Mucosa of stomach (tissue), 1 donor: ENCODE data around the gene PHRF1.

ENCODE experiments used
- H3K27me3 ChIP-seq: one replicate; pipeline ENCODE4 v1.7.0; 2013; ENCODE audit warnings: mild to moderate bottlenecking, low read length; ENCODE audit not compliant: control insufficient read depth, insufficient read depth
- H3K36me3 ChIP-seq: one replicate; pipeline ENCODE4 v1.7.0; 2013; ENCODE audit warnings: low read length; ENCODE audit not compliant: control insufficient read depth, insufficient read depth
- H3K4me1 ChIP-seq: one replicate; pipeline ENCODE4 v1.7.0; 2013; ENCODE audit warnings: mild to moderate bottlenecking, low read length; ENCODE audit not compliant: control insufficient read depth, insufficient read depth
- H3K4me3 ChIP-seq: one replicate; pipeline ENCODE4 v1.7.0; 2013; ENCODE audit warnings: low read length
- H3K9ac ChIP-seq: one replicate; pipeline ENCODE4 v1.7.0; 2013; ENCODE audit warnings: mild to moderate bottlenecking, low read length, moderate library complexity
- H3K9me3 ChIP-seq: one replicate; pipeline ENCODE4 v1.7.0; 2013; ENCODE audit warnings: mild to moderate bottlenecking, low read length, moderate library complexity; ENCODE audit not compliant: control insufficient read depth
- donor health status: Pancreatic carcinoma.

The PHRF1 gene

GRCh38 chr11:555227-555779 lies 21.0 kb upstream of the PHRF1 start:
- no peak overlapping the region for H3K9ac ChIP-seq
- H3K4me3 ChIP-seq: no peak overlapping the region
- H3K9me3 ChIP-seq: no peaks in the 10 kb centered on the region
- no peaks in the 10 kb centered on the region for H3K36me3 ChIP-seq
- peaks cover 41% of the 10 kb centered on the region for H3K27me3 ChIP-seq
- H3K4me1 ChIP-seq: peaks cover 30% of the 10 kb centered on the region

GRCh38 chr11:555780-556661 lies 20.2 kb upstream of the PHRF1 start:
- Histone ChIP-seq H3K27me3 (peaks cover 41% of the 10 kb centered on the region), H3K9ac (no peak overlapping the region), H3K9me3 (no peaks in the 10 kb centered on the region), H3K4me3 (no peak overlapping the region), H3K4me1 (peaks cover 31% of the 10 kb centered on the region), H3K36me3 (no peaks in the 10 kb centered on the region)

- Histone ChIP-seq H3K36me3 (no peaks in the 10 kb centered on the region), H3K4me3 (no peak overlapping the region), H3K9me3 (no peaks in the 10 kb centered on the region), H3K9ac (no peak overlapping the region), H3K27me3 (peaks cover 41% of the 10 kb centered on the region), H3K4me1 (peaks cover 36% of the 10 kb centered on the region)
These were observed 19.5 kb upstream of the PHRF1 start for GRCh38 chr11:556662-557256.

DNA sequence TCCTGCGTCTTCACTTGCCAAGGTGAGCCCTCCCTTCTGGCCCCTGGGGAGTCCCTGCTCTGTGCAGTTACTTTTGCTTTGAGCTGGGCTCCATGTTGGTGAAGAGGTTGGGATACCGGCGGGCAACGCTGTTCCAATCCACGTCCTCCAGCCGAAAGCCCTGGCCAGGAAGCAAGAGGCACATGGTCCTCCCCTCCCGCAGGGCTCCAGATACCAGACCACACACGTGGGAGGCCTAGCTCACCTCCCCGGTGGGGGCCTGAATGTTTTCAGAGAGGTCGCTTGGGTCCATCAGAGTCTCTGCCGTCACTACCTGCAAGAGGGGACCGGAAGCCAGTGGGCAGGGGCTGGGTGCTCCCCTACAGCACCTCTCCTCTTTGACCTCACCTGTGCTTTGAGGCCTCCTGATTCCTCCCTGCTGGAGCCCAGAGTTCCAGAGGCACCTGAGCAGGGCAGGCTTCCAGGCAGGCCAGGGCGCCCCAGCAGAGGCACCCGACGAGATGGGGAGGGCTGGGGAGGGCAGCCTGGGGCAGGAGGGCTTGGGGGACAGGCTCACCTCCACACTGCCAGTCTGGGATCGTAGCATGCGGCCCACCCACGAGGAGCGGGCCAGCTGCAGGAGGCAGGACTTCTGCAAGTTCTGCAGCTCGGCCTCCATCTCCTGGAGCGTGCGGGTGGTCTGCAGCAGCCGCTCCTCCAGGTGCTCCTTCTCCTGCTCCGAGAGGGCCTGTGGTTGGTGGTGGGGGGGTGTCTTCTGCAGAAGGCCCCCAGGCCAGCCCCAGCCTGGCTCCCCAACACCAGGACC lies 18.7 kb upstream of the PHRF1 start:
- no peak overlapping the region for H3K4me3 ChIP-seq
- peaks cover 41% of the 10 kb centered on the region for H3K27me3 ChIP-seq
- no peak overlapping the region for H3K9ac ChIP-seq
- H3K9me3 ChIP-seq: no peaks in the 10 kb centered on the region
- H3K36me3 ChIP-seq: no peaks in the 10 kb centered on the region
- H3K4me1 ChIP-seq: peaks cover 44% of the 10 kb centered on the region

GRCh38 chr11:558503-558902 lies 17.8 kb upstream of the PHRF1 start:
- Histone ChIP-seq H3K9ac (no peak overlapping the region), H3K9me3 (no peaks in the 10 kb centered on the region), H3K36me3 (no peaks in the 10 kb centered on the region), H3K27me3 (peaks cover 36% of the 10 kb centered on the region), H3K4me1 (peaks cover 54% of the 10 kb centered on the region), H3K4me3 (no peak overlapping the region)

DNA sequence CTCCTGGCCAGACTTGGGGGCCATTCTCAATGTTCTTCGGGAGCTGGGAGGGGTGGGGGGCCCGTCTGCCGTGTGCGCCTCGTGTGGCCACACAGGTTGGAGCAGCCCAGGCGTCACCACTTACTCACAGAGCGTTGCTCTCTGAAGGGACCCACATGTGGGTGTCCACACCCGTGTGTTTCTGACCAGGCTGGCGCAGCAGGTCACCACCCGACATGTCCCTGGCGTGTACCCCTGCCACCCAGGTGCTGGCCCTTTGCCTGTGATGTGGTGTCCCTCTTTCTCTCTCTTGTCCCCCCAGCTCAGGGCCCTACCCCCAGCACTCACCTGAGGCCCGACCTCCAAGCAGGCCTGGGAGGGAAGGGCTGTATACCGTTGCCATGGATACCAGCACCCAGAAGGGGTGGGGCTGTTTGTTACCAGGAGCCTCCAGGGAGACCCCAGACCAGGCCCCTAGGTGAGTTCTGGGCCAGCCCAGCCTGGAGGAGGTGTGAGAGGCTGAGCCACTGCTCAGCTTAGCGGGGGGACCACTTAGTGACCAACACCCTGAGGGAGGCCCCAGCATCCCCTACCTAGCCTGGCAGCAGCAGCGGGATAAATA lies 17.1 kb upstream of the PHRF1 start:
- H3K9me3 ChIP-seq: no peaks in the 10 kb centered on the region
- H3K36me3 ChIP-seq: peaks cover 4% of the 10 kb centered on the region
- peaks cover 29% of the 10 kb centered on the region for H3K27me3 ChIP-seq
- H3K4me3 ChIP-seq: no peak overlapping the region
- H3K9ac ChIP-seq: peak overlapping the region; percentile 63
- H3K4me1 ChIP-seq: peaks cover 54% of the 10 kb centered on the region

DNA sequence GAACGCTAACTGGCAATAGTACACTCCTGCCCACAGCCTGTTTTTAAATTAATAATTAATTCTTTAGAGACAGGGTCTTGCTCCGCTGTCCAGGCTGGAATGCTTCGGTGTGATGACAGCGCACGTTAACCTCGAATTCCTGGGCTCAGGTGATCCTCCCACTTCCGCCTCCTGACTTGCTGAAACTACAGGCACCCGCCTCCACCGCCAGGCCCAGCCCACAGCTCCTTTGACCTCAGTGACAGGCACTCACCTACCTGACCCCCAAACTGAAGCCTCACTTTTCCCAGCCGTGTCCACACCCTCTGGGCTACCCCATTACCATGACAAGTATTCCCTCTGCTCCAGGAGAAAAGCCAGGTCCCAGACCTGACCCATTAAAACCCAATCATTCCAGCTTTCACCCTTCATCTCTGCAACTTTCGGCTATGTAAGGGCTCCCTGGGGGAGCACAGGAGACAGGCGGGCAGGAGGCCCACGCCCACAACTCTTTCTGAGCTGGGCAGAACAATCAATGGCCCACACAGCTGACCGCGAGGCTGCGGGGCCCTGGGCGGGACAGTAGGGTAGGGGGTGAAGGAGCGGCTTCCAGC lies 16.5 kb upstream of the PHRF1 start:
- peak overlapping the region; percentile 63 for H3K9ac ChIP-seq

GRCh38 chr11:560305-561147 lies 15.7 kb upstream of the PHRF1 start, which contains the start of the genes LMNTD2 and RASSF7:
LMNTD2 (minus strand) TSS chr11:560738; CDS start chr11:560716, 22 bp downstream.
RASSF7 (plus strand) TSS chr11:560970; CDS start chr11:561769, 799 bp downstream.
- H3K9ac ChIP-seq: peak within 1 kb of the TSS; percentile 90
- H3K36me3 ChIP-seq: peaks cover 5% of the 10 kb centered on the region
- H3K9me3 ChIP-seq: no peaks in the 10 kb centered on the region
- H3K4me3 ChIP-seq: peak within 1 kb of the TSS; percentile 42
- H3K27me3 ChIP-seq: peaks cover 19% of the 10 kb centered on the region
- peaks cover 50% of the 10 kb centered on the region for H3K4me1 ChIP-seq

More for the DNA sequence above, 16.5 kb upstream of the PHRF1 start:
- Histone ChIP-seq H3K27me3 (peaks cover 23% of the 10 kb centered on the region), H3K4me1 (peaks cover 51% of the 10 kb centered on the region), H3K4me3 (peak overlapping the region; percentile 1), H3K9me3 (no peaks in the 10 kb centered on the region), H3K36me3 (peaks cover 5% of the 10 kb centered on the region)

- Histone ChIP-seq H3K4me3 (peak overlapping the region; percentile 42), H3K9me3 (no peaks in the 10 kb centered on the region), H3K4me1 (peaks cover 50% of the 10 kb centered on the region), H3K36me3 (peaks cover 5% of the 10 kb centered on the region), H3K9ac (peak overlapping the region; percentile 90), H3K27me3 (peaks cover 11% of the 10 kb centered on the region)
These were observed 14.9 kb upstream of the PHRF1 start for GRCh38 chr11:561148-562003.
